ENCODE data around the gene LAMA3.
"Not testable (repeated sequence)": the region's sequence is repeated elsewhere in the genome, so short reads cannot be mapped to it uniquely, and the experiment has no call there.

Gene LAMA3

DNA sequence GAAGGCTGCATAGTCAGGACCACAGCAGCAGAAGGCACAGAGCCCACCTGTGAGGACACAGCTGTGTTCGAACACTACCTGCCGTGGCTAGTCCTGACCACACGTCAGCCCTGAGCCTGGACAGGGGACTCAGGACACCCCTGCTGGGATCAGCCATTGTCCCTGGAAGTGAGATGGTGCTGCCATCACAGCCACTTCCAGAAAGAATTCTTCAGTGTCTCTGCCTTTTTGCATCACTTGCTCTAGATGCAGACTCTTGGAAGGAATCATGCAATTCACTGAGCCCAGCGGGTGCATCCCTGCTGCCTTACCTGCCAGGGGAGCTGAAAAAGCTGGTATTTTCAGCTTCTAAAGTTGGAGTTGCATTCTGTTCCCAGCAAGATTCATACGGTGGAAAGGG is 49.3 kb downstream of the LAMA3 start:
- Histone ChIP-seq H3K4me1 (peaks cover 55% of the 10 kb centered on the region), H3K27ac (peak overlapping the region; percentile 33; the same call in 1 of the 2 replicates), H3K36me3 (no peaks in the 10 kb centered on the region), H3K9me3 (no peaks in the 10 kb centered on the region), H4K20me1 (no peaks in the 10 kb centered on the region), H3K4me2 (peak overlapping the region; percentile 74), H3K4me3 (no peak overlapping the region), H3K27me3 (no peaks in the 10 kb centered on the region), H3K9ac (no peak overlapping the region)
- no peak for TF ChIP-seq Cebpa-rat (IDR thresholded peaks at IDR 0.05)

DNA sequence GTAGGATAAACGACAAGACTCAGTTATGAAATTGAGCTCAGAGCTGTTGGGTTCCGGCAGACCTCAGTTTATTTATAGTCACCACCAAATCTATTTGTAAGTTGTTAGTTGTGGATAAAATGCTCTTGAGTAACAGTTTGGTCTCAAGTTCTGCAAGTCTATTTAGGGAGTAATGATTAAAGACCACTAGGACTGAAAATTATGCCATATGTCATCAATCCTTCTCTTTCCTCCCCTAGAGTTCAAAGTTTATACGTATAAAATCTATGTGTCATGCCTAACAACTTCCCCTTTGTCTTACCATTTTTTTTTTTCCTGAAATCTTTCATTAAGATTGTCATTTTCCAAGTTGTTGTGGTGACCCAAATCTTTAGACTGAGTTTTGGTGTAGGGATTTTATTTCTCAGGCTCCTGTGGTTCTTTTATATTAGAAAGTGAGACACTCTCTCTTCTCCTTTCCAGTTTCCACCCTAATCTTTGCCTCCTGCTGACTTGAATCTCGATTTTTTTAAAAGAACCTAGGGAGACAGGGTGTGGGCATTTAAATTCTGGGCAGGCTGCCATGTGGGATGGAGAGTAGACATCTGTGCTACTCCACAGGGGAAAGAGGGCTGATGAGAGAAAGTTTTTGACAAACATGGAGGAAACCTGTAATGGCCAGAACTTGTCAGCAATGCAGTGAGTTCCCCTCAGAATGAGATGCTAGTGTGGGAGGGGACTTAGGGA is 51.0 kb downstream of the LAMA3 start:
- Histone ChIP-seq H3K4me3 (no peak overlapping the region), H3K36me3 (no peaks in the 10 kb centered on the region), H3K27me3 (no peaks in the 10 kb centered on the region), H3K4me1 (peaks cover 46% of the 10 kb centered on the region), H3K4me2 (peak overlapping the region; percentile 74), H3K9ac (no peak overlapping the region; the same call in 1 of the 2 replicates), H3K9me3 (no peaks in the 10 kb centered on the region), H4K20me1 (no peaks in the 10 kb centered on the region), H3K27ac (peak overlapping the region; percentile 24; the same call in 1 of the 2 replicates)
- TF ChIP-seq Cebpa-rat (IDR thresholded peaks at IDR 0.05): no peak

DNA sequence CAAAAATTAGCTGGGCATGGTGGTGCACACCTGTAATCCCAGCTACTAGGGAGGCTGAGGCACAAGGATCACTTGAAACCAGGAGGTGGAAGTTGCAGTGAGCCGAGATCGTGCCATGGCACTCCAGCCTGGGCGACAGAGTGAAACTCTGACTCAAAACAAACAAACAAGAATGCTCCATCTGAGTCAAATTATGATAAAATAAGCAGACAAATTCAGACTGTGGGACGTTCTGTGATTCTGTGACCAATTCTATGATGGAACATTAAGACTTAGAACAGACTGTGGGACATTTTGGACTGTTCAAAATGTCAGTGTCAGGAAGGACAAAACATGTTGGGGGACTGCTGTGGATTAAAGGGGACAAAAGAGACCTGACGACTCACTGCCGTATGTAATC is 52.7 kb downstream of the LAMA3 start:
- not testable (repeated sequence) for H3K4me2 ChIP-seq, H4K20me1 ChIP-seq, H3K36me3 ChIP-seq, H3K27ac ChIP-seq, H3K9ac ChIP-seq, H3K4me3 ChIP-seq, H3K9me3 ChIP-seq, H3K27me3 ChIP-seq
- peaks cover 39% of the 10 kb centered on the region for H3K4me1 ChIP-seq

DNA sequence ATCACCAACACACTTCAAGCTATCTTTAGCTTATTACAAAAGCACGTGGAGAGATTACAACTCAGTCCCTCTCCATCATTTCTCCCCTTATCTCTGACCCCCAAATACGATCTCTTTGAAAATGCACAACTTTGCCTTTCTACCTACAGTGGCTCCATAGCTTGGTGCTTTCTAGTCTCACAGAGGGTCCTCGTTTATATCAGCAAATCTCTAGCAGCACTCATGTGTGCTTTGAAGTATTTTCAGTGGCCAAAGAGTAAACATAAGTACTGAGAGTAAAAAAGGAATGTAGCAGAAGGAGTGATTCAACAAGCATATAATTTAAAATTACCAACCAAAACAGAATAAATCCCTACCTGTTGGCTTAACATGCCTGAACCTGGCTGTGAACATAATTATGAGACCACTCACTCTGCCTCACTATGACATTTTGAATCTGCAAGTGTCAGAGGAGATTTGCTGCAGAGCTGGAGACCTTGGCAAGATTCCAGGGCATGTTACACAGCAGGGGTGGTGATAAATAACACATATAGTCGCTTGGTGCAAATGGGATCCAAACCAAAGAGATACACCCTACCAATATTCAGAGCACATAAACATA is 54.6 kb downstream of the LAMA3 start:
- no peak for TF ChIP-seq Cebpa-rat (IDR thresholded peaks at IDR 0.05)
- Histone ChIP-seq H3K9ac (no peak overlapping the region), H3K27me3 (no peaks in the 10 kb centered on the region), H3K9me3 (no peaks in the 10 kb centered on the region), H3K36me3 (no peaks in the 10 kb centered on the region), H3K4me2 (no peak overlapping the region), H3K4me3 (no peak overlapping the region), H3K27ac (no peak overlapping the region), H3K4me1 (peaks cover 25% of the 10 kb centered on the region), H4K20me1 (no peaks in the 10 kb centered on the region)

DNA sequence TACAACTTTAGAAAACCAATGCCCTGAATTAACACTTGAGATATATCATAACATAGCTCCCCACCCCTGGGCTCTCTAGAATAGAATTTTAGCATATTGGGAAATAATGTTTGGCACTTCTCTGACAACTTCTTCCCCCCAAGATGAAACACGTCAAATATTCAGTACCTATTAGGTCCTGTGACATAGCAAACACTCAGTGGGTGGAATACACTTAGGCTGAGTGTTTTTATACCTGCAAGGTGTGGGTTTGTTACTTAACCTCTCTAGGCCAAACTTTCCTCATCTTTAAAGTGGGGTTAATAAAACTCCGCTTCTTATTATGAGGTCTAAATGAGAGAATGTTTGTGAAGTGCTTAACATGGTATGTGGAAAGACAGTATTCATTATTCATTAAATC is 56.1 kb downstream of the LAMA3 start:
- H3K4me1 ChIP-seq: peaks cover 9% of the 10 kb centered on the region
- no peaks in the 10 kb centered on the region for H3K9me3 ChIP-seq
- H3K27ac ChIP-seq: no peak overlapping the region
- H3K4me2 ChIP-seq: no peak overlapping the region
- H4K20me1 ChIP-seq: no peaks in the 10 kb centered on the region
- H3K27me3 ChIP-seq: no peaks in the 10 kb centered on the region
- H3K4me3 ChIP-seq: no peak overlapping the region
- H3K36me3 ChIP-seq: no peaks in the 10 kb centered on the region
- TF ChIP-seq Cebpa-rat (IDR thresholded peaks at IDR 0.05): no peak
- no peak overlapping the region for H3K9ac ChIP-seq

DNA sequence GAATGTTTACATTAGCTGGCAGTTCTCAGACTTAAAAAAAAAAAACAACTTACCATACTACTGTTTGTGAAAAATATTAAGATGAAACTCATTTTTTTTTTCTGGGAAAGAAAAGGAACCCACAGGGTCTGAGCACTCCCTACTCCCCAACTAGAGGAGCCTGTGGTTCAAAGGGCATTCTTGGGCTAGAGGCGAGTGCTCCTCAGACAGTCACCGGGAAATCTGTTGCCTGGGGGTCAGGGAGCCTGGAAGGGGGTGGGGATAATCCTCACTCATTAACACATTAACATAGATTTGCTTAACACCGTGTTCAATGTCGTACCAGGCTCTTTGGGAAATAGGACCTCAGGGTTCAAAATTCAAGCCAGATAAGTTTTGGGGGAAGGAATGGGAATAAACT is 57.6 kb downstream of the LAMA3 start:
- no peak for TF ChIP-seq Cebpa-rat (IDR thresholded peaks at IDR 0.05)
- H4K20me1 ChIP-seq: no peaks in the 10 kb centered on the region

DNA sequence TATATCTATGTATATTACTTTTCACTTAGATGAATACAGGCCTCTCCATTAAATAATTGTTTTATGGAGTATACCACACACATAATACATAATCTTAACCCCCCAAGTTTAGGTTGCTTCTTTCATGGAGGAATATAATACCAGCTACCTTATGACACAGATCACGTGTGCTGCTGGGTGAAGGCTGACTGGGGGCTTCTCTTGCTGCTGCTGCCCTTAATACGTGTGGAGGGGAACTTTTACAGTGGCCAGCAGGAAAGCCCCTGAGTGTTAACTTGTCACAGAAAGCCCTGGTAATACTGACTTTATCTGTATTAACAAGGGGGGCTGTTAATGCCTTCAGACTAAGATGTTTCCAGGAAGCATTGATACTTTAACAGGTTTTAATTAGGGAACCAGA is 63.1 kb downstream of the LAMA3 start:
- Histone ChIP-seq H3K4me3 (no peak overlapping the region), H3K27ac (no peak overlapping the region), H3K27me3 (no peaks in the 10 kb centered on the region), H3K4me1 (no peaks in the 10 kb centered on the region), H4K20me1 (no peaks in the 10 kb centered on the region), H3K4me2 (no peak overlapping the region), H3K9ac (no peak overlapping the region), H3K36me3 (no peaks in the 10 kb centered on the region), H3K9me3 (peaks cover 7% of the 10 kb centered on the region; the same call in 1 of the 2 replicates)
- TF ChIP-seq Cebpa-rat (IDR thresholded peaks at IDR 0.05): no peak

More for the DNA sequence above, 57.6 kb downstream of the LAMA3 start:
- H3K4me1 ChIP-seq: no peaks in the 10 kb centered on the region
- H3K9ac ChIP-seq: no peak overlapping the region
- no peaks in the 10 kb centered on the region for H3K36me3 ChIP-seq
- no peaks in the 10 kb centered on the region for H3K27me3 ChIP-seq
- no peak overlapping the region for H3K27ac ChIP-seq
- no peak overlapping the region for H3K4me3 ChIP-seq
- H3K9me3 ChIP-seq: no peaks in the 10 kb centered on the region
- no peak overlapping the region for H3K4me2 ChIP-seq

DNA sequence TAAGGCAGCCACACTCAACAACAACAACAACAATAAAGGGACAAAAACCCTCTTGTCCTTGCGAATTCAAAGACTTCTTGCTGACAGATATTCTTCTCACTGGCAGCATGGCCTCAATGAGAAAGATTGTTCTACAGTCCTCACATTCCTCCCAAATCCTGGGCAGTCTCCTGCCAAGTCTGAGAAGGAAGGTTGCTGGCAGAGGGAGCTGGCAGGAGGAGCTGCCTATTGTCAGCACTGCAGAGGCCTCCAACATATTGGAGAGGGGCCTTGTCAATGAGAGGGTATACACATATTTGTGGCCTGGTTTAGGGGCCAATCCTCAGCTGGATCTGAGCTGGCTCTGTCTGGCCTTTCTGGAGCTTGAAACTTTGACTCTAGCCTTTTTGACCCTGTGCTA is 63.5 kb downstream of the LAMA3 start:
- no peak overlapping the region for H3K4me3 ChIP-seq
- H3K36me3 ChIP-seq: no peaks in the 10 kb centered on the region
- no peak overlapping the region for H3K4me2 ChIP-seq
- H3K4me1 ChIP-seq: no peaks in the 10 kb centered on the region
- H3K9ac ChIP-seq: no peak overlapping the region
- H3K9me3 ChIP-seq: peaks cover 7% of the 10 kb centered on the region; the same call in 1 of the 2 replicates
- H4K20me1 ChIP-seq: no peaks in the 10 kb centered on the region
- no peak for TF ChIP-seq Cebpa-rat (IDR thresholded peaks at IDR 0.05)
- no peak overlapping the region for H3K27ac ChIP-seq
- H3K27me3 ChIP-seq: no peaks in the 10 kb centered on the region

DNA sequence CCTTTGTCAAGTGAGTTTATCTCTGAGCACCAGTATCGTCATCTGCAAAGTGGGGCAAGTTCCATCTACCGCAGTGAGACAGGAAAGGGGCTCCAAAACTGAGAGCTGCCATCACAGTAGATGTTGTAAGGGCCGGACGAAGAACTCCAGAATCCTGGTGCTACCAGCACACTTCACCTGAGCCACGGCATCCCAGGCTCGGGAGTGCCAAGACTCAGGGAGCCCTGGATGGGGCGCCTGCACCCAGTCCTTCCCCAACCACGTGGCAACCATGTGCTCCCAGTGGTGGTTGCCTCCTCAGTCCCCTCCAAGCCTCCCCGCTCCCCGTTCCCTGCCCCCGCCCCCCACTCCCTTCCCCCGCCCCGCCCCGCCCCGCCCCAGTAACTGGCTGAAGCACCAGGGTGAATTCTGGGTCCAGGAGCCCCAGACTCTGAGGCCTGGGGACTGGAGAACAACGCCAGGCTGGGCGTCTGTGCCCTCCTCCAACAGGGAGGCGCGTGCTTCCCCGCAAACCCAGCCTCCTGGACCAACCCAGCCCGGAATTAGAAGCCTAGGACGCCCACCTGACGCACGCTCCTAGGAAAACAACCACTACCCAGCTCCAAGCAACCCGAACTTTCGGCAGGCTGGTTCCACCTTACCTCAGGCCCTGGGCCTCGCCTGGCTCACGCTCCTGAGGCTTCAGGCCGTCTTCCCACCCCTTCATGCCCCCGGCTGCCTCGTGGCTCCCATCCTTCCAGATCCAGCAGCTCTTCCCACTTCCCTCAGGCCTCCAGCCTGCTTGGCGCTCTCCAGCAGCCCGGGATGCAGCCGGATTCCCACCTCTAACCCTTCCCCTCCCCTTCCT is 67.6 kb downstream of the LAMA3 start:
- no peak for TF ChIP-seq Cebpa-rat (IDR thresholded peaks at IDR 0.05)
- no peak overlapping the region for H3K27ac ChIP-seq
- no peak overlapping the region for H3K4me2 ChIP-seq
- peaks cover 7% of the 10 kb centered on the region; the same call in 1 of the 2 replicates for H3K9me3 ChIP-seq
- no peaks in the 10 kb centered on the region for H3K27me3 ChIP-seq
- H3K36me3 ChIP-seq: no peaks in the 10 kb centered on the region
- no peaks in the 10 kb centered on the region for H3K4me1 ChIP-seq
- no peak overlapping the region for H3K4me3 ChIP-seq
- no peak overlapping the region for H3K9ac ChIP-seq
- H4K20me1 ChIP-seq: no peaks in the 10 kb centered on the region

DNA sequence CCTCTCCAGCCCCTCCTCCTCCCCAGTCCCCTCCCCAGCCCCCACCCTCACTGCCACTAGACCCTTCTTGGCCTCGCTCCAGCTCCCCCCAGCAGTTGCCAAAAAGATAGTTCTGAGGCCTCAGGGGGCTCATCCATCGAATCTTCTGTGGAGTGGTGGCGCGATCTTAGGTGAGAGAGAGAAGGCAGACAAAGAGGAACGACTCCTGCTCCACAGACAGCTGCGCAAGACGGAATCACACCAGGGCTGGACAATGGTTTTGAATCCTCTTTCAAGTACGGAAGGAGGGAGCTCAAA is 68.1 kb downstream of the LAMA3 start:
- H3K4me2 ChIP-seq: no peak overlapping the region
- H3K9me3 ChIP-seq: peaks cover 7% of the 10 kb centered on the region; the same call in 1 of the 2 replicates
- no peaks in the 10 kb centered on the region for H3K27me3 ChIP-seq
- no peak overlapping the region for H3K9ac ChIP-seq
- no peak overlapping the region for H3K27ac ChIP-seq
- no peaks in the 10 kb centered on the region for H3K36me3 ChIP-seq
- no peak overlapping the region for H3K4me3 ChIP-seq
- no peaks in the 10 kb centered on the region for H4K20me1 ChIP-seq
- H3K4me1 ChIP-seq: no peaks in the 10 kb centered on the region
- TF ChIP-seq Cebpa-rat (IDR thresholded peaks at IDR 0.05): no peak

Measured in BLaER1 (cell line).